ENCODE measurements around the gene SEMA3C. TPM values are rescaled to one million over a fixed set of nuclear protein-coding genes. Genes with fewer than 3 reads are reported as not detected.

The SEMA3C gene
- total RNA-seq, 6 donors from 2014 or later, result 30.7 to 81.7 (median 50.1) TPM

DNA sequence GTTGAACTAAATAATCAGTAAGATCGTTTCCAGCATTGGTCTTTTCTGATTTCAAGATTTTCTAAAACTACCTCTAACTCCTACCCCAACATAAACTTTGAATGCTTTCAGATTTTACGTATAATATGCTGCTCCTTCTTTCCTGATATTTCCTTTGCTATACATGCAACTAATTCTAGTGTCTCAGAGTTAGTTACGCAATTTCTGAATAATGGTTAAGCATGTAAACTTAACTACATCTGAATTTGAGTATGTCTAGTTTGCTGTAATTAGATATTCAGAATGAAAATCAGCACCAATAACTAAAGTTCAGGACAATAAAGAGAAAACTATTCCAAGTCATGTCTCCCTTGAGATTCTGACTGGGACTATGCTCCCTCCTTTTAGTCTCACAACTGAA, 71.0 kb downstream of the SEMA3C start:
- 88 to 89% methylated on average over 3 of the region's 3 CpGs for WGBS, 2 donors
- Histone ChIP-seq H3K27me3 (no peaks in the 10 kb centered on the region), H3K27ac (no peak overlapping the region), H3K36me3 (no peaks in the 10 kb centered on the region), H3K4me1 (peaks cover 0 to under 1% (median 0%) of the 10 kb centered on the region in 4 donors), H3K9me3 (no peaks in the 10 kb centered on the region), H3K4me3 (no peak overlapping the region)
- ATAC-seq (ENCODE audit: low FRiP score in 2 of 2) (no peak), DNase-seq (no peak)
- TF ChIP-seq, protein P1, sequence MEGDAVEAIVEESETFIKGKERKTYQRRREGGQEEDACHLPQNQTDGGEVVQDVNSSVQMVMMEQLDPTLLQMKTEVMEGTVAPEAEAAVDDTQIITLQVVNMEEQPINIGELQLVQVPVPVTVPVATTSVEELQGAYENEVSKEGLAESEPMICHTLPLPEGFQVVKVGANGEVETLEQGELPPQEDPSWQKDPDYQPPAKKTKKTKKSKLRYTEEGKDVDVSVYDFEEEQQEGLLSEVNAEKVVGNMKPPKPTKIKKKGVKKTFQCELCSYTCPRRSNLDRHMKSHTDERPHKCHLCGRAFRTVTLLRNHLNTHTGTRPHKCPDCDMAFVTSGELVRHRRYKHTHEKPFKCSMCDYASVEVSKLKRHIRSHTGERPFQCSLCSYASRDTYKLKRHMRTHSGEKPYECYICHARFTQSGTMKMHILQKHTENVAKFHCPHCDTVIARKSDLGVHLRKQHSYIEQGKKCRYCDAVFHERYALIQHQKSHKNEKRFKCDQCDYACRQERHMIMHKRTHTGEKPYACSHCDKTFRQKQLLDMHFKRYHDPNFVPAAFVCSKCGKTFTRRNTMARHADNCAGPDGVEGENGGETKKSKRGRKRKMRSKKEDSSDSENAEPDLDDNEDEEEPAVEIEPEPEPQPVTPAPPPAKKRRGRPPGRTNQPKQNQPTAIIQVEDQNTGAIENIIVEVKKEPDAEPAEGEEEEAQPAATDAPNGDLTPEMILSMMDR (IDR thresholded peaks at IDR 0.05), result no peak
- no peak for TF ChIP-seq POLR2A (IDR thresholded peaks at IDR 0.05)
- no peak for TF ChIP-seq POLR2AphosphoS5 (IDR thresholded peaks at IDR 0.05)
- no peak for TF ChIP-seq EP300 (IDR thresholded peaks at IDR 0.05)

DNA sequence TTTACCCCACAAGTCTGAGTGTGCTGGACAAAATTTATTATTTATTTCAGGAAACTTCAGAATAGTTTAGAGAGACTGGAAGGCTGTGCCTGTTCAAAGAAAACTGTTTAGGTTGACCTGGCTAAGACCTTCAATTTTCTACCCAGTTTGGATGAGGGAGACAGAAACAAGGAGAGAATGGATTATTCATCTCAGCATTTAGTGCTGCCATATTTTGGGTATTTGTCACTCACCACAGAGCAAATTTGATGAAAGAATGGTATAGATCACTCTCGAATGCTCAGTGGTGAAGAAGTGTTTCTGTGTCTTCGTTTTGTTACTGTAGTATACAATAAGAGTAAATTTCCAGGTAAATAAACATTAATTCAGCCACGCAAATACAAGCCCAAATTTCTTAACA, 71.8 kb downstream of the SEMA3C start:
- no peak for DNase-seq
- H3K4me1 ChIP-seq, result peaks cover 0 to 9% (median 0%) of the 10 kb centered on the region in 4 donors
- H3K4me3 ChIP-seq, result no peak overlapping the region
- WGBS, 2 donors, result 89 to 90% methylated on average over 3 of the region's 3 CpGs
- no peaks in the 10 kb centered on the region for H3K36me3 ChIP-seq
- TF ChIP-seq POLR2AphosphoS5 (IDR thresholded peaks at IDR 0.05) (no peak), EP300 (IDR thresholded peaks at IDR 0.05) (no peak), POLR2A (IDR thresholded peaks at IDR 0.05) (no peak)
- TF ChIP-seq, protein P1 (IDR thresholded peaks at IDR 0.05), result no peak
- H3K9me3 ChIP-seq, result no peaks in the 10 kb centered on the region
- no peak overlapping the region for H3K27ac ChIP-seq
- ATAC-seq (ENCODE audit: low FRiP score in 2 of 2), result no peak
- H3K27me3 ChIP-seq, result no peaks in the 10 kb centered on the region

DNA sequence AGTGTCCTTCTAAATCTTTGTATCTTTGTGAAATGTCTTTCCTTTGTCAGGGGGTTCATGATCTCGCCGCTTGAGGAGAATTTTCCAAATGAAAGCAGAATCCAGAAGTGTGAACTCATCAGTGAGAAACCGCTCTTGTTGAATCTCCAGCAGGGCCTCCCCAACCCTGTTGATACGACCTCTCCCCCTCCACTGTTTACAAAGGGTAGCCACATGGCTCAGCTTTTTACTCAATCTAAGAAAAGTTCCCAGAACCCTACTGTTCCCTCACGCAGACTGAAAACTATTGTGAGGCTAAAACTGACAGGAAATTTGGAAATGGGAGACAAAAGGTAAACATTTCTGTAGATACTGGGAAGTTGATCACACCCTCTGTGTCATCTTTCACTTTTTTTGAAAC, 73.9 kb downstream of the SEMA3C start:
- Histone ChIP-seq H3K9me3 (no peaks in the 10 kb centered on the region), H3K27me3 (no peaks in the 10 kb centered on the region), H3K27ac (no peak overlapping the region), H3K4me3 (no peak overlapping the region), H3K4me1 (peaks cover 0 to 13% (median 0%) of the 10 kb centered on the region in 4 donors), H3K36me3 (no peaks in the 10 kb centered on the region)
- no peak for ATAC-seq (ENCODE audit: low FRiP score in 2 of 2)
- WGBS, 2 donors, result 77 to 82% methylated on average over 5 of the region's 5 CpGs
- DNase-seq, result no peak
- TF ChIP-seq POLR2AphosphoS5 (IDR thresholded peaks at IDR 0.05), result no peak
- TF ChIP-seq EP300 (IDR thresholded peaks at IDR 0.05), result no peak
- no peak for TF ChIP-seq POLR2A (IDR thresholded peaks at IDR 0.05)
- TF ChIP-seq, protein P1 (IDR thresholded peaks at IDR 0.05), result no peak

DNA sequence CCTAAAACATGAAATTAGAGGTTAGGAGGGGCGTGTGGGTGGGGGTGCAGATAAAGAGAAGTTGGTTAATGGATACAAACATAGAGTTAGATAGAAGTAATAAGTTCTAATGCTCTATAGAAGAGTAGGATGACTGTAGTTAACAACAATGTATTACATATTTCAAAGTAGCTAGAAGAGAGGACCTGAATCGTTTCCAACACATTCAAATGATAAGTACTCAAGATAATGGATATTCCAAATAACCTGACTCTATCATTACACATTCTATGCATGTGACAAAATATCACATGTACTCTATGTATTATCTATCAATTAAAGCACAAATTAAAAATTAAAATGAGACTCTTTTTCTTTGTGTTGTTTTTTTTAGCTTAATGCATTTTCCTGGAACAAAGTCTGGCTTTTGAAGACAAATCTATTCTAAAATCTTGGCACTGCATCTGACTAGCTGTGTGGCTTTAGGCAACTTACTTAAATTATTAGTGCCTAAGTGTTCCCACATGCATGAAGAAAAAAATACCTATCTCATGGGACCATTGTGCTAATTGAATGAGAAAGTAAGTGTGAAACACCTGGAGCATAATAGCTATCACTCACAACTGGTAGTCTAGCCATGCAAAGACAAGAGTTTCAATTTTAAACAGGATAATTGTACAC, 75.7 kb downstream of the SEMA3C start:
- Histone ChIP-seq H3K27me3 (no peaks in the 10 kb centered on the region), H3K4me1 (peaks cover 0 to 13% (median 0%) of the 10 kb centered on the region in 4 donors), H3K9me3 (no peaks in the 10 kb centered on the region), H3K36me3 (no peaks in the 10 kb centered on the region), H3K27ac (no peak overlapping the region), H3K4me3 (no peak overlapping the region)
- WGBS, 2 donors, result 68 to 80% methylated on average over 2 of the region's 2 CpGs
- TF ChIP-seq, protein P1 (IDR thresholded peaks at IDR 0.05), result no peak
- no peak for TF ChIP-seq EP300 (IDR thresholded peaks at IDR 0.05)
- TF ChIP-seq POLR2A (IDR thresholded peaks at IDR 0.05), result no peak
- TF ChIP-seq POLR2AphosphoS5 (IDR thresholded peaks at IDR 0.05), result no peak
- no peak for ATAC-seq (ENCODE audit: low FRiP score in 2 of 2)
- no peak for DNase-seq

All from upper lobe of left lung (tissue), 6 donors.